ENCODE measurements around the gene SMPX. TPM values are rescaled to one million over a fixed set of nuclear protein-coding genes. Genes with fewer than 3 reads are reported as not detected.

The SMPX gene
- polyA plus RNA-seq, 1 of the 3 experiments (the other 2 are of a cell fraction), result not detected

DNA sequence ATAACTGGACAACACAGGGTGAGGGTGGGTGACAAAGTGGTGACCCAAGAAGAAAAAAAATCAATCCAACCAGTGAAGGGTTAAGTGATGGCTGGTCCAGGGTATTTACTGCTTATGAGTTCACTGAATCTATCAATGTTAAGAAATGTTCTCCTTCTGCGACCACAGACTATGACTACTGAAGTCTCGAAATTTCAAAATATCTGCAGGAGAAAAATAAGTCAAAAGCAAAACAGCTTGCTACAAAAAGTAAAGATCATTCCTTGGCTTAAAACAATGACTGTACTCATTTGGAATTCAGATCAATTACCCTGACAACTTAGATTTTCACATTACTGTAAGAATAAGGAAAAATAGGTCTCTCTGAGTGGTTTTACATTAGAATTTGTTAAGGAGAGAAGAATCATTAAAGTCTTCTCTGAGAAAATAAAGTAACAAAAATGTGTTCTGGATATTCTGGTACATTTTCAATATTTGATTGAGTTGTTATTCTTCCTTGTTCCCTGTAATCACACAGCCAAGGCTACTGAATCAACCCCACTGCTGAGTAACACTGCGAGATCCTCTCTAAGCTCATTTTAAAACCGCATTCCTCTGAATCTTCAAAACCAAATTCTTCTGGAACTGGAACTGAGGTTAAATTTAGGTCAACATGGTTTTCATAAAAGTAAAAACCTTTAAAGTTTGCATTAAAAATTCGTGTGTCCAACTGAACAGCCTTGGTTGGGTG lies 22.7 kb downstream of the SMPX start:
- no peaks in the 10 kb centered on the region; the same call in 1 of the 2 replicates for H3K27me3 ChIP-seq (ENCODE audit: insufficient read depth)
- H3K9ac ChIP-seq, result no peak overlapping the region
- no peaks in the 10 kb centered on the region for H3K9me2 ChIP-seq
- no peak overlapping the region for H3K4me3 ChIP-seq (ENCODE audit: low read depth in 2 of 2, low read length in 1 of 2)
- DNase-seq, result no peak
- no peaks in the 10 kb centered on the region for H3K79me2 ChIP-seq (ENCODE audit: insufficient read depth)
- H3F3A ChIP-seq (replicated peaks; ENCODE audit: insufficient read depth), result no peaks in the 10 kb centered on the region
- H4K20me1 ChIP-seq (ENCODE audit: insufficient read depth), result no peaks in the 10 kb centered on the region
- H3K9me3 ChIP-seq, result no peaks in the 10 kb centered on the region
- no peak overlapping the region for H2AFZ ChIP-seq (ENCODE audit: low read depth)
- no peak overlapping the region for H3K27ac ChIP-seq (ENCODE audit: low read depth in 2 of 2, low read length in 1 of 2)
- CTCF ChIA-PET, result no interaction called here
- no peaks in the 10 kb centered on the region for H3K4me1 ChIP-seq (ENCODE audit: control insufficient read depth in 1 of 2, insufficient read depth in 2 of 2, low read depth in 1 of 2, low read length in 1 of 2)
- POLR2A ChIA-PET, result no interaction called here
- WGBS (ENCODE audit: low lambda C conversion rate), result 19% methylated on average over 5 of the region's 5 CpGs
- TF ChIP-seq GABPA (IDR thresholded peaks at IDR 0.05; ENCODE audit: low read depth) (no peak), NFIC (IDR thresholded peaks at IDR 0.05; ENCODE audit: borderline replicate concordance) (no peak)
- H3K4me2 ChIP-seq, result no peak overlapping the region
- H3K36me3 ChIP-seq (replicated peaks in 1 of 2; ENCODE audit: control insufficient read depth in 1 of 2, insufficient read depth in 2 of 2, low read length in 1 of 2), result no peaks in the 10 kb centered on the region

DNA sequence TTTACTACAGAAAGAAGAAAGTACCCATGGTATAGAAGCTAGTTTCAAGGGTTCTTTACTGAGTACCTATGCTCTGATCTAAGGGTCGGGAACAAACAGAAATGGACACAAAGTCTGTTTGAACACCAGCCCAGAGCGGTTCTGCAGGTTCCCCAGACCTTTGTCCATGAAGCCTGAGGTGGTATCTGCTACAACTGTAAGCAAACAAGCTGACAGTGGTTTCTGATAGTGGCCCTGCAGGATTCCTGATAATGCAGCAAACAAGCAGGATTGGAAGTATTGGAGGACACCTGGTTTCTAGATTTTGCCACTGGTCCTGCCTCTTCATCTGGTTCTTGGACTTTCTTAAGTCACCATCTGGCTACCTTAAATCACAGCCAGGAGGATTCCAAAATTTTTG lies 23.7 kb downstream of the SMPX start:
- Histone ChIP-seq H3K9me2 (no peaks in the 10 kb centered on the region), H3K4me2 (no peak overlapping the region)
- WGBS (ENCODE audit: low lambda C conversion rate), result 9% methylated on average over 2 of the region's 2 CpGs

DNA sequence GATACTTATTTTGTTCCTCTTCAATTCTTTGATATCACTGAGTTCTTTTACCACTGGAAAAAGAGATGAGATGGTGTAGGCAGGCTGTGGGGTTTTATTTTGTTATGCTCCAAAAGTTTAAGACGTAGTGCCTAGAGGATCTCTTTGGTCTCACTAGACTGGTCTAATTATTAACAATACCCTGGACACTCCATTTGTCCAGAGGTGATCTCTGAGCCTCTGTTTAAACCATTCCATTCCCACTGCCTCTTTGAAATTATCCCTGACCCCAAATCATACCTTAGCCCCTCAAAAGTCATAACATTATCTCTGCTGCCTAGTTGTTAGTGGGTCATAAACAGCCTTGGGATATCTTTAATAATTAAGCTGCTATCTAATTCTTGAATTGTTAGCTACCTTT lies 24.2 kb downstream of the SMPX start:
- CTCF ChIA-PET, result no interaction called here

More for the DNA sequence above, 23.7 kb downstream of the SMPX start:
- Histone ChIP-seq H3K9ac (no peak overlapping the region), H3K79me2 (ENCODE audit: insufficient read depth) (no peaks in the 10 kb centered on the region), H3K9me3 (no peaks in the 10 kb centered on the region), H3K27me3 (ENCODE audit: insufficient read depth) (no peaks in the 10 kb centered on the region; the same call in 1 of the 2 replicates), H2AFZ (ENCODE audit: low read depth) (no peak overlapping the region), H3K4me1 (ENCODE audit: control insufficient read depth in 1 of 2, insufficient read depth in 2 of 2, low read depth in 1 of 2, low read length in 1 of 2) (no peaks in the 10 kb centered on the region), H3K36me3 (replicated peaks in 1 of 2; ENCODE audit: control insufficient read depth in 1 of 2, insufficient read depth in 2 of 2, low read length in 1 of 2) (no peaks in the 10 kb centered on the region), H3K27ac (ENCODE audit: low read depth in 2 of 2, low read length in 1 of 2) (no peak overlapping the region), H4K20me1 (ENCODE audit: insufficient read depth) (no peaks in the 10 kb centered on the region), H3F3A (replicated peaks; ENCODE audit: insufficient read depth) (no peaks in the 10 kb centered on the region), H3K4me3 (ENCODE audit: low read depth in 2 of 2, low read length in 1 of 2) (no peak overlapping the region)
- POLR2A ChIA-PET, result no interaction called here
- CTCF ChIA-PET, result no interaction called here
- DNase-seq, result no peak
- TF ChIP-seq FOXJ3 (CRISPR knock-in tag; IDR thresholded peaks at IDR 0.05) (no peak), FOSL2 (IDR thresholded peaks at IDR 0.05; ENCODE audit: borderline replicate concordance, low read depth) (no peak), EZH2phosphoT487 (IDR thresholded peaks at IDR 0.05; ENCODE audit: borderline replicate concordance, low read depth) (no peak)
- TF ChIP-seq, protein P1, sequence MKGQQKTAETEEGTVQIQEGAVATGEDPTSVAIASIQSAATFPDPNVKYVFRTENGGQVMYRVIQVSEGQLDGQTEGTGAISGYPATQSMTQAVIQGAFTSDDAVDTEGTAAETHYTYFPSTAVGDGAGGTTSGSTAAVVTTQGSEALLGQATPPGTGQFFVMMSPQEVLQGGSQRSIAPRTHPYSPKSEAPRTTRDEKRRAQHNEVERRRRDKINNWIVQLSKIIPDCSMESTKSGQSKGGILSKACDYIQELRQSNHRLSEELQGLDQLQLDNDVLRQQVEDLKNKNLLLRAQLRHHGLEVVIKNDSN (IDR thresholded peaks at IDR 0.05; ENCODE audit: borderline replicate concordance, low read depth), result no peak

More for the DNA sequence above, 24.2 kb downstream of the SMPX start:
- no peaks in the 10 kb centered on the region for H3K79me2 ChIP-seq (ENCODE audit: insufficient read depth)
- H3F3A ChIP-seq (replicated peaks; ENCODE audit: insufficient read depth), result no peaks in the 10 kb centered on the region
- TF ChIP-seq RCOR1 (IDR thresholded peaks at IDR 0.05; ENCODE audit: low read length) (no peak), SIN3A (IDR thresholded peaks at IDR 0.05; ENCODE audit: borderline replicate concordance, low read depth, low read length) (no peak), GABPA (IDR thresholded peaks at IDR 0.05; ENCODE audit: low read depth) (no peak), EP300 (IDR thresholded peaks at IDR 0.05; ENCODE audit: borderline replicate concordance in 1 of 2, low read depth in 1 of 2, low read length in 1 of 2) (no peak), RXRA (IDR thresholded peaks at IDR 0.05; ENCODE audit: borderline replicate concordance, low read depth) (no peak), FOSL2 (IDR thresholded peaks at IDR 0.05; ENCODE audit: borderline replicate concordance, low read depth) (no peak), NFIC (IDR thresholded peaks at IDR 0.05; ENCODE audit: borderline replicate concordance) (no peak), MEF2A (IDR thresholded peaks at IDR 0.05; ENCODE audit: borderline replicate concordance, low read depth) (no peak), NRF1 (IDR thresholded peaks at IDR 0.05; ENCODE audit: low read depth, low read length) (no peak), RAD21 (IDR thresholded peaks at IDR 0.05; ENCODE audit: low read length) (no peak), CHD2 (IDR thresholded peaks at IDR 0.05; ENCODE audit: low read length, partially characterized antibody) (no peak)
- TF ChIP-seq, protein P2, sequence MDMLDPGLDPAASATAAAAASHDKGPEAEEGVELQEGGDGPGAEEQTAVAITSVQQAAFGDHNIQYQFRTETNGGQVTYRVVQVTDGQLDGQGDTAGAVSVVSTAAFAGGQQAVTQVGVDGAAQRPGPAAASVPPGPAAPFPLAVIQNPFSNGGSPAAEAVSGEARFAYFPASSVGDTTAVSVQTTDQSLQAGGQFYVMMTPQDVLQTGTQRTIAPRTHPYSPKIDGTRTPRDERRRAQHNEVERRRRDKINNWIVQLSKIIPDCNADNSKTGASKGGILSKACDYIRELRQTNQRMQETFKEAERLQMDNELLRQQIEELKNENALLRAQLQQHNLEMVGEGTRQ (IDR thresholded peaks at IDR 0.05; ENCODE audit: borderline replicate concordance, low read depth, low read length), result no peak
- TF ChIP-seq, protein P3, sequence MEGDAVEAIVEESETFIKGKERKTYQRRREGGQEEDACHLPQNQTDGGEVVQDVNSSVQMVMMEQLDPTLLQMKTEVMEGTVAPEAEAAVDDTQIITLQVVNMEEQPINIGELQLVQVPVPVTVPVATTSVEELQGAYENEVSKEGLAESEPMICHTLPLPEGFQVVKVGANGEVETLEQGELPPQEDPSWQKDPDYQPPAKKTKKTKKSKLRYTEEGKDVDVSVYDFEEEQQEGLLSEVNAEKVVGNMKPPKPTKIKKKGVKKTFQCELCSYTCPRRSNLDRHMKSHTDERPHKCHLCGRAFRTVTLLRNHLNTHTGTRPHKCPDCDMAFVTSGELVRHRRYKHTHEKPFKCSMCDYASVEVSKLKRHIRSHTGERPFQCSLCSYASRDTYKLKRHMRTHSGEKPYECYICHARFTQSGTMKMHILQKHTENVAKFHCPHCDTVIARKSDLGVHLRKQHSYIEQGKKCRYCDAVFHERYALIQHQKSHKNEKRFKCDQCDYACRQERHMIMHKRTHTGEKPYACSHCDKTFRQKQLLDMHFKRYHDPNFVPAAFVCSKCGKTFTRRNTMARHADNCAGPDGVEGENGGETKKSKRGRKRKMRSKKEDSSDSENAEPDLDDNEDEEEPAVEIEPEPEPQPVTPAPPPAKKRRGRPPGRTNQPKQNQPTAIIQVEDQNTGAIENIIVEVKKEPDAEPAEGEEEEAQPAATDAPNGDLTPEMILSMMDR (IDR thresholded peaks at IDR 0.05), result no peak
- TF ChIP-seq, protein P4, sequence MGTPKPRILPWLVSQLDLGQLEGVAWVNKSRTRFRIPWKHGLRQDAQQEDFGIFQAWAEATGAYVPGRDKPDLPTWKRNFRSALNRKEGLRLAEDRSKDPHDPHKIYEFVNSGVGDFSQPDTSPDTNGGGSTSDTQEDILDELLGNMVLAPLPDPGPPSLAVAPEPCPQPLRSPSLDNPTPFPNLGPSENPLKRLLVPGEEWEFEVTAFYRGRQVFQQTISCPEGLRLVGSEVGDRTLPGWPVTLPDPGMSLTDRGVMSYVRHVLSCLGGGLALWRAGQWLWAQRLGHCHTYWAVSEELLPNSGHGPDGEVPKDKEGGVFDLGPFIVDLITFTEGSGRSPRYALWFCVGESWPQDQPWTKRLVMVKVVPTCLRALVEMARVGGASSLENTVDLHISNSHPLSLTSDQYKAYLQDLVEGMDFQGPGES (IDR thresholded peaks at IDR 0.05; ENCODE audit: low read depth, low read length), result no peak
- no peak overlapping the region for H3K9ac ChIP-seq
- H3K9me3 ChIP-seq, result no peaks in the 10 kb centered on the region
- no peak overlapping the region for H3K27ac ChIP-seq (ENCODE audit: low read depth in 2 of 2, low read length in 1 of 2)
- no peaks in the 10 kb centered on the region for H3K4me1 ChIP-seq (ENCODE audit: control insufficient read depth in 1 of 2, insufficient read depth in 2 of 2, low read depth in 1 of 2, low read length in 1 of 2)
- DNase-seq, result no peak
- POLR2A ChIA-PET, result no interaction called here
- H3K27me3 ChIP-seq (ENCODE audit: insufficient read depth), result no peaks in the 10 kb centered on the region; the same call in 1 of the 2 replicates
- H4K20me1 ChIP-seq (ENCODE audit: insufficient read depth), result no peaks in the 10 kb centered on the region
- H3K36me3 ChIP-seq (replicated peaks in 1 of 2; ENCODE audit: control insufficient read depth in 1 of 2, insufficient read depth in 2 of 2, low read length in 1 of 2), result no peaks in the 10 kb centered on the region
- H2AFZ ChIP-seq (ENCODE audit: low read depth), result no peak overlapping the region
- no peaks in the 10 kb centered on the region for H3K9me2 ChIP-seq
- 10% methylated on average over 1 of the region's 1 CpG for WGBS (ENCODE audit: low lambda C conversion rate)
- H3K4me2 ChIP-seq, result no peak overlapping the region
- H3K4me3 ChIP-seq (ENCODE audit: low read depth in 2 of 2, low read length in 1 of 2), result no peak overlapping the region
